ENCODE results near the gene KRTAP5-3. TPM values are rescaled to one million over a fixed set of nuclear protein-coding genes. Genes with fewer than 3 reads are reported as not detected.

Gene KRTAP5-3
- total and polyA plus RNA-seq, 9 of the 15 experiments (the other 6 are each of a cell fraction or from before 2014, with no cell fraction given), result not detected

DNA sequence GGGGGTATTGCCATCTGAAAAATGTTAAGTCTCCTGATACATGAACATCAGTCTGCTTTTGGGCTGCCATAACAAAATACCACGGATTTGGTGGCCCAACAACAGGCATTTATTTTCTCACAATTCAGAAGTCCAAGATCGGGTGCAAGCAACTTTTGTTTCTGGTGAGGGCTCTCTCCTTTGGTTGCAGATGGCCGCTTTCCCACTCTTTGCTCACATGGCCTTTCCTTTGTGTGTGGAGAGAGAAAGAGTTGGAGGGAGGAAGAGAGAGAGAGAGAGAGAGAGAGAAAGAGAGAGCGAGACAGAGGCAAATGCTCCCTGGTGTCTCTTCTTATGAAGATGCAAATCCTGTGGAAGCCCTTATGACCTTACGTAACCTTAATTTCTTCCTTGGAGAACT, 7.6 kb downstream of the KRTAP5-3 start:
- intact Hi-C loops (cut with micrococcal nuclease), result no loop called here
- no TSS peak for BruUV-seq (replicated peaks)
- Histone ChIP-seq H2AFZ (ENCODE audit: low read depth, low read length) (no peak overlapping the region), H3K79me2 (ENCODE audit: control insufficient read depth, insufficient read depth, low read length) (no peaks in the 10 kb centered on the region), H3K27me3 (ENCODE audit: control insufficient read depth in 2 of 2, insufficient read depth in 2 of 2, low read length in 2 of 2) (peaks cover 7 to 39% of the 10 kb centered on the region in 2 experiments; a peak in 3 of 5 replicates), H3K27ac (ENCODE audit: extremely low read depth, low read depth, low read length) (no peak overlapping the region), H3K9ac (ENCODE audit: insufficient read depth in 1 of 2, low read depth in 2 of 2, low read length in 2 of 2) (no peak overlapping the region), H3K4me1 (replicated peaks in 1 of 2; ENCODE audit: control insufficient read depth in 2 of 2, insufficient read depth in 2 of 2, low read length in 2 of 2) (no peaks in the 10 kb centered on the region), H3K36me3 (ENCODE audit: control insufficient read depth, insufficient read depth, low read length) (no peaks in the 10 kb centered on the region), H3K4me2 (ENCODE audit: insufficient read depth, low read length) (no peak overlapping the region), H3K9me1 (ENCODE audit: control insufficient read depth, insufficient read depth, low read length) (no peaks in the 10 kb centered on the region), H4K20me1 (replicated peaks; ENCODE audit: control insufficient read depth, insufficient read depth, low read length) (peaks cover 4% of the 10 kb centered on the region; the same call in 1 of the 2 replicates), H3K4me3 (no peak overlapping the region), H3K9me3 (replicated peaks; ENCODE audit: control insufficient read depth, insufficient read depth, low read depth, low read length) (no peaks in the 10 kb centered on the region)
- POLR2A ChIA-PET, result no interaction called here
- ATAC-seq, result no peak
- CTCF ChIA-PET (ENCODE audit: low intra/inter-chr PET ratio), result no interaction called here
- 8% methylated on average over 5 of the region's 5 CpGs for WGBS (ENCODE audit: insufficient coverage, low coverage, missing lambda C conversion rate)
- in situ Hi-C loops (cut with MboI), result no loop called here
- no peak for FAIRE-seq
- DNase-seq (ENCODE audit: extremely low read depth in 1 of 4, low spot score in 3 of 4), result no peak
- TF ChIP-seq ZNF124 (CRISPR knock-in tag; IDR thresholded peaks at IDR 0.05), result no peak
- TF ChIP-seq ZNF311 (CRISPR knock-in tag; IDR thresholded peaks at IDR 0.05), result no peak
- TF ChIP-seq PHB2 (IDR thresholded peaks at IDR 0.05; ENCODE audit: low read depth), result no peak
- TF ChIP-seq FOXJ3 (CRISPR knock-in tag; IDR thresholded peaks at IDR 0.05), result no peak
- TF ChIP-seq FOXP1 (CRISPR knock-in tag; IDR thresholded peaks at IDR 0.05), result no peak
- TF ChIP-seq, protein P1, sequence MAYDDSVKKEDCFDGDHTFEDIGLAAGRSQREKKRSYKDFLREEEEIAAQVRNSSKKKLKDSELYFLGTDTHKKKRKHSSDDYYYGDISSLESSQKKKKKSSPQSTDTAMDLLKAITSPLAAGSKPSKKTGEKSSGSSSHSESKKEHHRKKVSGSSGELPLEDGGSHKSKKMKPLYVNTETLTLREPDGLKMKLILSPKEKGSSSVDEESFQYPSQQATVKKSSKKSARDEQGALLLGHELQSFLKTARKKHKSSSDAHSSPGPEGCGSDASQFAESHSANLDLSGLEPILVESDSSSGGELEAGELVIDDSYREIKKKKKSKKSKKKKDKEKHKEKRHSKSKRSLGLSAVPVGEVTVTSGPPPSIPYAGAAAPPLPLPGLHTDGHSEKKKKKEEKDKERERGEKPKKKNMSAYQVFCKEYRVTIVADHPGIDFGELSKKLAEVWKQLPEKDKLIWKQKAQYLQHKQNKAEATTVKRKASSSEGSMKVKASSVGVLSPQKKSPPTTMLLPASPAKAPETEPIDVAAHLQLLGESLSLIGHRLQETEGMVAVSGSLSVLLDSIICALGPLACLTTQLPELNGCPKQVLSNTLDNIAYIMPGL (CRISPR knock-in tag; IDR thresholded peaks at IDR 0.05), result no peak
- TF ChIP-seq, protein P2, sequence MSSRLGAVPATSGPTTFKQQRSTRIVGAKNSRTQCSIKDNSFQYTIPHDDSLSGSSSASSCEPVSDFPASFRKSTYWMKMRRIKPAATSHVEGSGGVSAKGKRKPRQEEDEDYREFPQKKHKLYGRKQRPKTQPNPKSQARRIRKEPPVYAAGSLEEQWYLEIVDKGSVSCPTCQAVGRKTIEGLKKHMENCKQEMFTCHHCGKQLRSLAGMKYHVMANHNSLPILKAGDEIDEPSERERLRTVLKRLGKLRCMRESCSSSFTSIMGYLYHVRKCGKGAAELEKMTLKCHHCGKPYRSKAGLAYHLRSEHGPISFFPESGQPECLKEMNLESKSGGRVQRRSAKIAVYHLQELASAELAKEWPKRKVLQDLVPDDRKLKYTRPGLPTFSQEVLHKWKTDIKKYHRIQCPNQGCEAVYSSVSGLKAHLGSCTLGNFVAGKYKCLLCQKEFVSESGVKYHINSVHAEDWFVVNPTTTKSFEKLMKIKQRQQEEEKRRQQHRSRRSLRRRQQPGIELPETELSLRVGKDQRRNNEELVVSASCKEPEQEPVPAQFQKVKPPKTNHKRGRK (tag; IDR thresholded peaks at IDR 0.05), result no peak
- no peak for TF ChIP-seq POU5F1 (IDR thresholded peaks at IDR 0.05; ENCODE audit: borderline replicate concordance, low read depth, low read length, partially characterized antibody)
- no peak for TF ChIP-seq EP300 (IDR thresholded peaks at IDR 0.05; ENCODE audit: low read length)
- TF ChIP-seq, protein P3, sequence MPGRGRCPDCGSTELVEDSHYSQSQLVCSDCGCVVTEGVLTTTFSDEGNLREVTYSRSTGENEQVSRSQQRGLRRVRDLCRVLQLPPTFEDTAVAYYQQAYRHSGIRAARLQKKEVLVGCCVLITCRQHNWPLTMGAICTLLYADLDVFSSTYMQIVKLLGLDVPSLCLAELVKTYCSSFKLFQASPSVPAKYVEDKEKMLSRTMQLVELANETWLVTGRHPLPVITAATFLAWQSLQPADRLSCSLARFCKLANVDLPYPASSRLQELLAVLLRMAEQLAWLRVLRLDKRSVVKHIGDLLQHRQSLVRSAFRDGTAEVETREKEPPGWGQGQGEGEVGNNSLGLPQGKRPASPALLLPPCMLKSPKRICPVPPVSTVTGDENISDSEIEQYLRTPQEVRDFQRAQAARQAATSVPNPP (IDR thresholded peaks at IDR 0.05; ENCODE audit: borderline replicate concordance, insufficient read depth, insufficient read length), result no peak
- no peak for TF ChIP-seq NCOA2 (IDR thresholded peaks at IDR 0.05; ENCODE audit: partially characterized antibody in 2 of 2)
- TF ChIP-seq, protein P4, sequence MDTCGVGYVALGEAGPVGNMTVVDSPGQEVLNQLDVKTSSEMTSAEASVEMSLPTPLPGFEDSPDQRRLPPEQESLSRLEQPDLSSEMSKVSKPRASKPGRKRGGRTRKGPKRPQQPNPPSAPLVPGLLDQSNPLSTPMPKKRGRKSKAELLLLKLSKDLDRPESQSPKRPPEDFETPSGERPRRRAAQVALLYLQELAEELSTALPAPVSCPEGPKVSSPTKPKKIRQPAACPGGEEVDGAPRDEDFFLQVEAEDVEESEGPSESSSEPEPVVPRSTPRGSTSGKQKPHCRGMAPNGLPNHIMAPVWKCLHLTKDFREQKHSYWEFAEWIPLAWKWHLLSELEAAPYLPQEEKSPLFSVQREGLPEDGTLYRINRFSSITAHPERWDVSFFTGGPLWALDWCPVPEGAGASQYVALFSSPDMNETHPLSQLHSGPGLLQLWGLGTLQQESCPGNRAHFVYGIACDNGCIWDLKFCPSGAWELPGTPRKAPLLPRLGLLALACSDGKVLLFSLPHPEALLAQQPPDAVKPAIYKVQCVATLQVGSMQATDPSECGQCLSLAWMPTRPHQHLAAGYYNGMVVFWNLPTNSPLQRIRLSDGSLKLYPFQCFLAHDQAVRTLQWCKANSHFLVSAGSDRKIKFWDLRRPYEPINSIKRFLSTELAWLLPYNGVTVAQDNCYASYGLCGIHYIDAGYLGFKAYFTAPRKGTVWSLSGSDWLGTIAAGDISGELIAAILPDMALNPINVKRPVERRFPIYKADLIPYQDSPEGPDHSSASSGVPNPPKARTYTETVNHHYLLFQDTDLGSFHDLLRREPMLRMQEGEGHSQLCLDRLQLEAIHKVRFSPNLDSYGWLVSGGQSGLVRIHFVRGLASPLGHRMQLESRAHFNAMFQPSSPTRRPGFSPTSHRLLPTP (IDR thresholded peaks at IDR 0.05; ENCODE audit: borderline replicate concordance, extremely low read depth, insufficient read length), result no peak
- TF ChIP-seq, protein P5, sequence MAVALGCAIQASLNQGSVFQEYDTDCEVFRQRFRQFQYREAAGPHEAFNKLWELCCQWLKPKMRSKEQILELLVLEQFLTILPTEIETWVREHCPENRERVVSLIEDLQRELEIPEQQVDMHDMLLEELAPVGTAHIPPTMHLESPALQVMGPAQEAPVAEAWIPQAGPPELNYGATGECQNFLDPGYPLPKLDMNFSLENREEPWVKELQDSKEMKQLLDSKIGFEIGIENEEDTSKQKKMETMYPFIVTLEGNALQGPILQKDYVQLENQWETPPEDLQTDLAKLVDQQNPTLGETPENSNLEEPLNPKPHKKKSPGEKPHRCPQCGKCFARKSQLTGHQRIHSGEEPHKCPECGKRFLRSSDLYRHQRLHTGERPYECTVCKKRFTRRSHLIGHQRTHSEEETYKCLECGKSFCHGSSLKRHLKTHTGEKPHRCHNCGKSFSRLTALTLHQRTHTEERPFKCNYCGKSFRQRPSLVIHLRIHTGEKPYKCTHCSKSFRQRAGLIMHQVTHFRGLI (CRISPR knock-in tag; IDR thresholded peaks at IDR 0.05), result no peak
- TF ChIP-seq MAFF (IDR thresholded peaks at IDR 0.05; ENCODE audit: low read length), result no peak

Data from K562 (cell line).